T-cell (primary cell): ENCODE data around the gene UBE2E2. TPM values are rescaled to one million over a fixed set of nuclear protein-coding genes. Genes with fewer than 3 reads are reported as not detected.

ENCODE experiments used
- ATAC-seq, 4 experiments: fragments of 200-7000 bp in 3 of 4; fragments of 150-1000 bp in 1 of 4; cut with Tn5 transposase; replicated peaks in 1 of 4; 1 replicate in 3 of 4; 2 replicates in 1 of 4; pipeline ENCODE4 v1.10.0; 2021; ENCODE audit warnings: moderate library complexity in 3 of 4, mild to moderate bottlenecking in 2 of 4, moderate number of reproducible peaks in 1 of 4
- CTCF ChIA-PET, 2 donors: fragments of 300-600 bp; sonication (Branson Sonifier 250); formaldehyde crosslinking; loops; one replicate each; lab custom pipeline; 2022; ENCODE audit warnings: antibody characterized with exemption in 2 of 2; lab: Charles Lee
- POLR2A ChIA-PET, 2 donors: fragments of 300-600 bp; sonication (Branson Sonifier 250); formaldehyde crosslinking; loops; one replicate each; lab custom pipeline; 2022; ENCODE audit warnings: antibody characterized with exemption in 2 of 2; lab: Charles Lee
- DNase-seq, 35 experiments: peaks; one replicate each; pipeline versions ENCODE4 v3.0.0 to v3.0.0-alpha.2; 2013 to 2023
- H3K27ac ChIP-seq: one replicate; pipeline ENCODE4 v1.5.1; 2013; ENCODE audit warnings: low read length
- H3K27me3 ChIP-seq, 2 experiments: replicated peaks in 1 of 2; 1 replicate in 1 of 2; 2 replicates in 1 of 2; pipeline versions ENCODE4 v1.6.1 to v1.7.0; 2013; ENCODE audit warnings: low read length in 1 of 2, mixed read lengths in 1 of 2; ENCODE audit not compliant: control insufficient read depth in 2 of 2, insufficient read depth in 2 of 2; ENCODE audit errors: extremely low read depth in 1 of 2
- H3K36me3 ChIP-seq, 2 donors: 1 replicate in 1 of 2; 2 replicates in 1 of 2; pipeline versions ENCODE4 v1.6.1 to v1.7.0; 2013; ENCODE audit warnings: low read length in 1 of 2; ENCODE audit not compliant: control insufficient read depth in 2 of 2, insufficient read depth in 1 of 2; ENCODE audit errors: extremely low read depth in 1 of 2
- H3K4me1 ChIP-seq, 2 experiments: 1 replicate in 1 of 2; 2 replicates in 1 of 2; pipeline versions ENCODE4 v1.6.1 to v1.7.0; 2013; ENCODE audit warnings: low read length in 2 of 2, mixed read lengths in 1 of 2; ENCODE audit not compliant: insufficient read depth in 2 of 2, control insufficient read depth in 1 of 2; ENCODE audit errors: extremely low read depth in 1 of 2
- H3K4me3 ChIP-seq, 2 donors: 1 replicate in 1 of 2; 2 replicates in 1 of 2; pipeline versions ENCODE4 v1.5.1 to v1.7.0; 2013; ENCODE audit warnings: mild to moderate bottlenecking in 2 of 2, low read length in 1 of 2, moderate library complexity in 1 of 2; ENCODE audit not compliant: control insufficient read depth in 1 of 2; ENCODE audit errors: extremely low read depth in 1 of 2
- H3K9me3 ChIP-seq: 2 replicates; pipeline ENCODE4 v1.7.0; 2013
- H3K27ac Mint-ChIP-seq, 2 donors: one replicate each; pipeline ENCODE4 v1.8.0; 2020 to 2021; ENCODE audit warnings: mild to moderate bottlenecking in 2 of 2, mixed read lengths in 2 of 2
- H3K27me3 Mint-ChIP-seq, 2 donors: one replicate each; pipeline ENCODE4 v1.8.0; 2021 to 2022; ENCODE audit warnings: mixed read lengths in 2 of 2
- H3K36me3 Mint-ChIP-seq: one replicate; pipeline ENCODE4 v1.8.0; 2021; ENCODE audit warnings: mixed read lengths
- H3K4me1 Mint-ChIP-seq, 3 donors: one replicate each; pipeline ENCODE4 v1.8.0; 2020 to 2022; ENCODE audit warnings: mixed read lengths in 3 of 3, mild to moderate bottlenecking in 1 of 3
- H3K4me3 Mint-ChIP-seq, 3 donors: one replicate each; pipeline ENCODE4 v1.8.0; 2020 to 2022; ENCODE audit warnings: mild to moderate bottlenecking in 3 of 3, mixed read lengths in 3 of 3, moderate library complexity in 3 of 3
- H3K9me3 Mint-ChIP-seq, 3 donors: one replicate each; pipeline ENCODE4 v1.8.0; 2020 to 2022; ENCODE audit warnings: mixed read lengths in 3 of 3
- WGBS: methylation state at CpG from one replicate; pipeline ENCODE4 v1.1.5; 2013; ENCODE audit warnings: missing lambda C conversion rate; ENCODE audit not compliant: insufficient coverage; 5-methylcytosine and 5-hydroxymethylcytosine counted together
- total RNA-seq, 35 experiments: library from RNA in 6 of 35; stranded (reverse) in 6 of 35; fragments of 120-200 nt in 1 of 35; gene quantifications; one replicate each; pipeline versions ENCODE4 v1.2.1 to v1.2.4 and lab custom pipeline; 2013 to 2026

Gene UBE2E2
- total RNA-seq, 5 donors from 2014 or later (not counting 1 experiment from before 2014, with no cell fraction given), result 7.2 to 17.6 (median 7.5) TPM

- Mint-ChIP-seq H3K36me3 (no peaks in the 10 kb centered on the region), H3K27ac (no peak overlapping the region), H3K4me3 (no peak overlapping the region), H3K4me1 (peaks cover 0 to 2% (median 0%) of the 10 kb centered on the region in 3 donors), H3K9me3 (no peaks in the 10 kb centered on the region), H3K27me3 (no peaks in the 10 kb centered on the region)
- Histone ChIP-seq H3K9me3 (no peaks in the 10 kb centered on the region), H3K36me3 (no peaks in the 10 kb centered on the region), H3K4me1 (no peaks in the 10 kb centered on the region), H3K27ac (no peak overlapping the region), H3K27me3 (no peaks in the 10 kb centered on the region), H3K4me3 (no peak overlapping the region)
- DNase-seq (no peak), ATAC-seq (no peak)
- POLR2A ChIA-PET, result no interaction called here
- no CpG with 5 or more reads among the region's 1 CpG for WGBS
- CTCF ChIA-PET, result no interaction called here
Observed at GRCh38 chr3:23496165-23496564, 293.0 kb downstream of the UBE2E2 start.

GRCh38 chr3:23497156-23497555 lies 294.0 kb downstream of the UBE2E2 start:
- no peak overlapping the region for H3K4me3 Mint-ChIP-seq
- POLR2A ChIA-PET, result no interaction called here
- WGBS, result 100% methylated on average over 4 of the region's 5 CpGs

GRCh38 chr3:23501201-23501802 lies 298.2 kb downstream of the UBE2E2 start:
- Mint-ChIP-seq H3K36me3 (peaks cover 2% of the 10 kb centered on the region), H3K4me1 (no peaks in the 10 kb centered on the region), H3K27me3 (no peaks in the 10 kb centered on the region), H3K9me3 (no peaks in the 10 kb centered on the region), H3K4me3 (no peak overlapping the region), H3K27ac (no peak overlapping the region)
- Histone ChIP-seq H3K27me3 (no peaks in the 10 kb centered on the region), H3K9me3 (no peaks in the 10 kb centered on the region), H3K27ac (no peak overlapping the region), H3K4me1 (no peaks in the 10 kb centered on the region), H3K4me3 (no peak overlapping the region), H3K36me3 (no peaks in the 10 kb centered on the region)
- DNase-seq (no peak), ATAC-seq (no peak)
- CTCF ChIA-PET, result no interaction called here
- POLR2A ChIA-PET, result no interaction called here
- WGBS, result 71% methylated on average over 1 of the region's 4 CpGs

More at GRCh38 chr3:23497156-23497555, 294.0 kb downstream of the UBE2E2 start:
- Mint-ChIP-seq H3K36me3 (no peaks in the 10 kb centered on the region), H3K27me3 (no peaks in the 10 kb centered on the region), H3K9me3 (no peaks in the 10 kb centered on the region), H3K4me1 (peaks cover 0 to 2% (median 0%) of the 10 kb centered on the region in 3 donors), H3K27ac (no peak overlapping the region)
- Histone ChIP-seq H3K27me3 (no peaks in the 10 kb centered on the region), H3K4me3 (no peak overlapping the region), H3K27ac (no peak overlapping the region), H3K4me1 (no peaks in the 10 kb centered on the region), H3K9me3 (no peaks in the 10 kb centered on the region), H3K36me3 (no peaks in the 10 kb centered on the region)
- DNase-seq (no peak), ATAC-seq (no peak)
- CTCF ChIA-PET, result no interaction called here

- H3K4me1 Mint-ChIP-seq, result no peaks in the 10 kb centered on the region
- no peaks in the 10 kb centered on the region for H3K27me3 Mint-ChIP-seq
- H3K27ac Mint-ChIP-seq, result no peak overlapping the region
- Histone ChIP-seq H3K27me3 (no peaks in the 10 kb centered on the region), H3K4me3 (no peak overlapping the region), H3K4me1 (no peaks in the 10 kb centered on the region), H3K27ac (no peak overlapping the region), H3K36me3 (no peaks in the 10 kb centered on the region), H3K9me3 (no peaks in the 10 kb centered on the region)
- H3K36me3 Mint-ChIP-seq, result peaks cover 2% of the 10 kb centered on the region
- CTCF ChIA-PET, result no interaction called here
- DNase-seq, result no peak
- POLR2A ChIA-PET, result no interaction called here
- H3K4me3 Mint-ChIP-seq, result no peak overlapping the region
- no peaks in the 10 kb centered on the region for H3K9me3 Mint-ChIP-seq
- WGBS, result 100% methylated on average over 1 of the region's 5 CpGs
- ATAC-seq, result no peak
Observed at GRCh38 chr3:23508464-23508863, 305.3 kb downstream of the UBE2E2 start.

GRCh38 chr3:23518441-23518840 lies 315.3 kb downstream of the UBE2E2 start:
- H3K4me1 ChIP-seq, result no peaks in the 10 kb centered on the region
- H3K9me3 Mint-ChIP-seq, result no peaks in the 10 kb centered on the region
- H3K27ac ChIP-seq, result no peak overlapping the region
- H3K27me3 Mint-ChIP-seq, result no peaks in the 10 kb centered on the region
- H3K4me3 ChIP-seq, result no peak overlapping the region
- H3K36me3 ChIP-seq, result no peaks in the 10 kb centered on the region
- H3K9me3 ChIP-seq, result no peaks in the 10 kb centered on the region
- no CpG with 5 or more reads among the region's 2 CpGs for WGBS
- DNase-seq, result no peak
- H3K4me1 Mint-ChIP-seq, result no peaks in the 10 kb centered on the region
- H3K4me3 Mint-ChIP-seq, result no peak overlapping the region
- H3K36me3 Mint-ChIP-seq, result no peaks in the 10 kb centered on the region
- ChIA-PET POLR2A (interaction anchor here in 1 of 2 donors (0.6 kb wide), 1 partner anchor 397 kb away, joined by 3 read pairs; no protein-coding TSS in a partner anchor), CTCF (interaction anchor here in 1 of 2 donors (0.6 kb wide), 1 partner anchor 46 kb away, joined by 4 read pairs; no protein-coding TSS in a partner anchor)
- no peak for ATAC-seq
- H3K27me3 ChIP-seq, result no peaks in the 10 kb centered on the region
- no peak overlapping the region for H3K27ac Mint-ChIP-seq

- Mint-ChIP-seq H3K4me1 (no peaks in the 10 kb centered on the region), H3K27ac (no peak overlapping the region), H3K9me3 (no peaks in the 10 kb centered on the region), H3K27me3 (no peaks in the 10 kb centered on the region), H3K36me3 (no peaks in the 10 kb centered on the region), H3K4me3 (no peak overlapping the region)
- Histone ChIP-seq H3K4me3 (no peak overlapping the region), H3K27me3 (no peaks in the 10 kb centered on the region), H3K36me3 (no peaks in the 10 kb centered on the region), H3K4me1 (no peaks in the 10 kb centered on the region), H3K9me3 (no peaks in the 10 kb centered on the region), H3K27ac (no peak overlapping the region)
- WGBS, result 100% methylated on average over 1 of the region's 4 CpGs
- ChIA-PET CTCF (interaction anchor here in 1 of 2 donors (0.6 kb wide), 1 partner anchor 45 kb away, joined by 4 read pairs; no protein-coding TSS in a partner anchor), POLR2A (no interaction called here)
- no peak for DNase-seq
- ATAC-seq, result no peak
Observed at GRCh38 chr3:23519314-23520208, 316.4 kb downstream of the UBE2E2 start.
